B cell (primary cell): Measurements from ENCODE around the gene MEN1. TPM values are rescaled to one million over a fixed set of nuclear protein-coding genes. Genes with fewer than 3 reads are reported as not detected.

Source experiments
- ATAC-seq: fragments of 200-7000 bp; cut with Tn5 transposase; one replicate; pipeline ENCODE4 v1.10.0; 2021; ENCODE audit warnings: low read depth, mild to moderate bottlenecking, moderate number of reproducible peaks, moderate library complexity
- CTCF ChIA-PET: fragments of 350-600 bp; sonication (Branson Sonifier 250); formaldehyde crosslinking; loops from one replicate; lab custom pipeline; 2021; ENCODE audit warnings: antibody characterized with exemption, inconsistent platforms; lab: Charles Lee
- POLR2A ChIA-PET: fragments of 350-600 bp; sonication (Branson Sonifier 250); formaldehyde crosslinking; loops from one replicate; lab custom pipeline; 2021; ENCODE audit warnings: antibody characterized with exemption; lab: Charles Lee
- DNase-seq: peaks from one replicate; pipeline ENCODE4 v3.0.0; 2013
- H2AFZ ChIP-seq: 2 replicates; pipeline ENCODE4 v1.6.1; 2012; ENCODE audit warnings: mild to moderate bottlenecking, low read depth, low read length; ENCODE audit not compliant: insufficient read depth, poor library complexity, severe bottlenecking
- H3K27ac ChIP-seq, 2 donors: 1 replicate in 1 of 2; 2 replicates in 1 of 2; pipeline ENCODE4 v1.5.1; 2012 to 2013; ENCODE audit warnings: low read length in 2 of 2, mild to moderate bottlenecking in 2 of 2, moderate library complexity in 1 of 2
- H3K27me3 ChIP-seq, 4 experiments: fragments of 200-600 bp in 1 of 4; sonication (generic) in 1 of 4; replicated peaks in 1 of 4; 1 replicate in 2 of 4; 2 replicates in 2 of 4; pipeline versions ENCODE4 v1.6.1 to v1.7.0; 2013 to 2016; ENCODE audit warnings: low read length in 3 of 4, mild to moderate bottlenecking in 2 of 4, mixed read lengths in 1 of 4, moderate library complexity in 1 of 4; ENCODE audit not compliant: insufficient read depth in 4 of 4, control insufficient read depth in 3 of 4; ENCODE audit errors: control extremely low read depth in 1 of 4
- H3K36me3 ChIP-seq, 2 experiments: replicated peaks in 1 of 2; 1 replicate in 1 of 2; 2 replicates in 1 of 2; pipeline versions ENCODE4 v1.6.1 to v1.7.1; 2013; ENCODE audit warnings: low read length in 1 of 2; ENCODE audit not compliant: insufficient read depth in 2 of 2, control insufficient read depth in 1 of 2; ENCODE audit errors: control extremely low read depth in 1 of 2, extremely low read depth in 1 of 2
- H3K4me1 ChIP-seq, 2 donors: fragments of 200-600 bp in 1 of 2; sonication (generic) in 1 of 2; 1 replicate in 1 of 2; 2 replicates in 1 of 2; pipeline versions ENCODE4 v1.5.1 to v1.6.1; 2013 to 2017; ENCODE audit warnings: low read length in 2 of 2; ENCODE audit not compliant: control insufficient read depth in 2 of 2, insufficient read depth in 2 of 2
- H3K4me2 ChIP-seq: replicated peaks from 2 replicates; pipeline ENCODE3; 2012; ENCODE audit warnings: mild to moderate bottlenecking, low read depth, low read length; ENCODE audit not compliant: poor library complexity, severe bottlenecking
- H3K4me3 ChIP-seq, 5 experiments: fragments of 200-600 bp in 1 of 5; sonication (generic) in 1 of 5; 1 replicate in 3 of 5; 2 replicates in 2 of 5; pipeline versions ENCODE4 v1.5.1 to v1.7.0; 2011 to 2016; ENCODE audit warnings: low read length in 4 of 5, mild to moderate bottlenecking in 4 of 5, low read depth in 2 of 5, control low read depth in 1 of 5, moderate library complexity in 1 of 5; ENCODE audit not compliant: insufficient read depth in 1 of 5; ENCODE audit errors: control extremely low read depth in 1 of 5, extremely low read depth in 1 of 5
- H3K79me2 ChIP-seq: fragments of 200-600 bp; sonication (generic); one replicate; pipeline ENCODE4 v1.6.0; 2016; ENCODE audit warnings: low read length; ENCODE audit not compliant: control insufficient read depth, insufficient read depth
- H3K9ac ChIP-seq: fragments of 200-600 bp; sonication (generic); 2 replicates; pipeline ENCODE4 v1.6.1; 2017; ENCODE audit warnings: mild to moderate bottlenecking, low read length, moderate library complexity
- H3K9me3 ChIP-seq, 3 donors: one replicate each; pipeline versions ENCODE4 v1.6.1 to v1.7.1; 2013; ENCODE audit warnings: low read length in 2 of 3; ENCODE audit not compliant: control insufficient read depth in 2 of 3, insufficient read depth in 1 of 3; ENCODE audit errors: control extremely low read depth in 1 of 3
- H4K20me1 ChIP-seq: 2 replicates; pipeline ENCODE4 v1.6.0; 2012; ENCODE audit warnings: mild to moderate bottlenecking, low read length; ENCODE audit not compliant: insufficient read depth, control insufficient read depth, poor library complexity, severe bottlenecking
- H3K27ac Mint-ChIP-seq: one replicate; pipeline ENCODE4 v1.8.0; 2021; ENCODE audit warnings: mixed read lengths
- H3K27me3 Mint-ChIP-seq: one replicate; pipeline ENCODE4 v1.8.0; 2021; ENCODE audit warnings: mixed read lengths
- H3K4me1 Mint-ChIP-seq: one replicate; pipeline ENCODE4 v1.8.0; 2021; ENCODE audit warnings: mixed read lengths
- H3K4me3 Mint-ChIP-seq: one replicate; pipeline ENCODE4 v1.8.0; 2021; ENCODE audit warnings: mixed read lengths
- H3K9me3 Mint-ChIP-seq: one replicate; pipeline ENCODE4 v1.8.0; 2022; ENCODE audit warnings: mixed read lengths; ENCODE audit not compliant: insufficient read depth
- CTCF ChIP-seq: fragments of 200-600 bp; IDR thresholded peaks from one replicate; pipeline ENCODE4 v1.8.0; 2022; ENCODE audit warnings: antibody characterized with exemption, mild to moderate bottlenecking
- EZH2 ChIP-seq: IDR thresholded peaks from 2 replicates; pipeline ENCODE4 v1.6.1; 2012; ENCODE audit warnings: borderline replicate concordance, low read depth, mild to moderate bottlenecking, moderate library complexity, low read length; ENCODE audit not compliant: insufficient read depth, poor library complexity, severe bottlenecking
- WGBS: methylation state at CpG from one replicate; pipeline ENCODE4 v1.1.5; 2013; ENCODE audit warnings: missing lambda C conversion rate; ENCODE audit not compliant: insufficient coverage; 5-methylcytosine and 5-hydroxymethylcytosine counted together
- intact Hi-C: fragments of 100-400 bp; cut with micrococcal nuclease; formaldehyde crosslinking; loops from one replicate; pipeline ENCODE4 v1.10.0; 2022
- polyA plus RNA-seq: library from polyadenylated mRNA; depleted of rRNA; stranded (reverse); fragments of >200 nt; gene quantifications from 2 replicates; pipeline ENCODE4 v1.2.3, GENCODE V29; 2012
- total RNA-seq, 2 donors: library from RNA; stranded (reverse); fragments of 120-200 nt in 1 of 2; gene quantifications; 1 replicate in 1 of 2; 2 replicates in 1 of 2; pipeline versions ENCODE4 v1.2.3 to v1.2.4, GENCODE V29; 2013 to 2022

The MEN1 gene
- total and polyA plus RNA-seq, 2 donors (not counting 1 experiment from before 2014, with no cell fraction given), result 48.2 to 68.5 TPM

GRCh38 chr11:64838600-64839334, 28.4 kb upstream of the MEN1 start:
- Histone ChIP-seq H2AFZ (no peak overlapping the region), H3K27ac (no peak overlapping the region), H3K4me3 (no peak overlapping the region), H3K27me3 (no peaks in the 10 kb centered on the region), H4K20me1 (no peaks in the 10 kb centered on the region), H3K9ac (no peak overlapping the region), H3K9me3 (no peaks in the 10 kb centered on the region), H3K4me1 (peaks cover 2 to 8% of the 10 kb centered on the region in 2 donors), H3K4me2 (no peak overlapping the region), H3K36me3 (peaks cover 0 to 4% of the 10 kb centered on the region in 2 experiments), H3K79me2 (peaks cover 9% of the 10 kb centered on the region)
- ATAC-seq (no peak), DNase-seq (no peak)
- Mint-ChIP-seq H3K4me3 (no peak overlapping the region), H3K27ac (no peak overlapping the region), H3K9me3 (no peaks in the 10 kb centered on the region), H3K4me1 (peaks cover 3% of the 10 kb centered on the region), H3K27me3 (no peaks in the 10 kb centered on the region)
- POLR2A ChIA-PET, result no interaction called here
- WGBS, result 96% methylated on average over 28 of the region's 28 CpGs
- CTCF ChIA-PET, result no interaction called here
- intact Hi-C loops, result no loop called here
- TF ChIP-seq CTCF (no peak), EZH2 (no peak)

GRCh38 chr11:64837887-64838351, 27.6 kb upstream of the MEN1 start:
- no peak for TF ChIP-seq EZH2
- no peak for TF ChIP-seq CTCF
- H3K27ac ChIP-seq, result no peak overlapping the region
- ATAC-seq, result no peak
- ChIA-PET POLR2A (no interaction called here), CTCF (no interaction called here)
- H3K4me1 Mint-ChIP-seq, result no peaks in the 10 kb centered on the region
- no peak overlapping the region for H3K9ac ChIP-seq
- WGBS, result 95% methylated on average over 8 of the region's 10 CpGs
- intact Hi-C loops, result no loop called here
- no peaks in the 10 kb centered on the region for H3K27me3 ChIP-seq
- no peak overlapping the region for H3K27ac Mint-ChIP-seq
- H4K20me1 ChIP-seq, result no peaks in the 10 kb centered on the region
- H3K4me3 ChIP-seq, result no peak overlapping the region
- H2AFZ ChIP-seq, result no peak overlapping the region
- peaks cover 2% of the 10 kb centered on the region for H3K79me2 ChIP-seq
- H3K9me3 Mint-ChIP-seq, result no peaks in the 10 kb centered on the region
- peaks cover 0 to 8% of the 10 kb centered on the region in 2 experiments for H3K36me3 ChIP-seq
- no peak overlapping the region for H3K4me3 Mint-ChIP-seq
- peaks cover 0 to 4% of the 10 kb centered on the region in 2 donors for H3K4me1 ChIP-seq
- H3K4me2 ChIP-seq, result no peak overlapping the region
- DNase-seq, result no peak
- H3K27me3 Mint-ChIP-seq, result no peaks in the 10 kb centered on the region
- H3K9me3 ChIP-seq, result no peaks in the 10 kb centered on the region
